Neural progenitor cell (in vitro differentiated cells): ENCODE measurements around the gene KCNMA1.

Experiments used
- CTCF ChIP-seq: fragments of 200-600 bp; sonication (generic); IDR thresholded peaks from 2 replicates; pipeline ENCODE4 v1.5.1; 2017; ENCODE audit warnings: antibody characterized with exemption, mild to moderate bottlenecking
- EZH2 ChIP-seq: fragments of 200-600 bp; sonication (generic); IDR thresholded peaks from 2 replicates; pipeline ENCODE4 v1.6.1; 2017; ENCODE audit warnings: antibody characterized with exemption, mild to moderate bottlenecking, moderate library complexity
- EZH2phosphoT487 ChIP-seq: fragments of 200-600 bp; sonication (generic); IDR thresholded peaks from 2 replicates; pipeline ENCODE4 v1.6.1; 2017; ENCODE audit warnings: antibody characterized with exemption

- TF ChIP-seq EZH2phosphoT487 (no peak), CTCF (no peak), EZH2 (no peak)
These were observed 2.1 kb upstream of the KCNMA1 start for GRCh38 chr10:77639756-77640155.
